HG02884 (cell line): ENCODE data around the gene SNX12.

Experiments
- ATAC-seq: cut with Tn5 transposase; IDR thresholded peaks from one replicate; pipeline ENCODE4 v1.9.1; 2021; ENCODE audit warnings: mild to moderate bottlenecking, moderate library complexity; ENCODE audit not compliant: unreplicated experiment

SNX12 gene

DNA sequence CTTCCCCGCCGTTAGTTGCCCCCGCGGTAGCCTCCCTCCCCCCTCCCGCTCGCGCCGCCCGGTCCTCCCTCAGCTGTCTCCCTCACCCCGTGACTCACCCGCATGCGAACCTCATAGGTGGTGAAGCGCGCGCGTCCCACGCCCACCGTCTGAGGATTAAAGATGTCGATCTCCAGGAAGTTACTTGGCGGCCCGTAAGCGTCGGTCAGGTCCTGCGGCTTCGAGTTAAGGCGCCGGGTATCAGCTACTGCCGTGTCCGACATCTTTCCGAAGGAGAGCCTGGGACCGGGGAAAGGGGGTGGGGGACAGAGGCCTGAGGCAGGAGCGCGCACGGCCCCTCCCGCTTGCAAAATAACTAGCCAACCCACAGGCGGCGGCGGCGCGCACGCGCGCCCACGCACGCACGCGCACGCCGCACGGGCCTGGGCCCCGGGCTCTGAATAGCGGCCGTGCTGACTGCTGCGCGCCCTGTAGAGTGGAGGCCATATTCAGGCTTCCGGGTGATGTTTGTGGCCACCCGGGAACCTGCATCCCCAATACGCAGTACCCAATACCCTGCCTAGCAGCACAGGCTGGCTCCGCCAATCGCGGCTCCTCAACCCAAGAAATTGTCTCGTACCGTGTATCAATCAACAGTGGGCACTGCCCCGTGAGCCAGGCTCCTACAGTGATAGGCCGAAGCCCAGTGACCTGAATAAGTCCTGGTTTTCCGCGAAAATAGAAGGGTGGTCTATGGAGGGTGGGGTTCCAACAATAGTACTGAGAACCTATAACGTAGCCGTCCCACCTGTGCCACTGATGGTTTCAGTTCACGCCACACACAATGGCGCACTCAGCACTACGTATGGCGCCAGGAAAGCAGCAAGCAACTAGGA is at the start of gene SNX12:
TSS of gene SNX12 (minus strand) at position 291 of the 875 bp plus-strand sequence. CDS start at position 263, 28 bp downstream.
- ATAC-seq = peak; percentile 96

DNA sequence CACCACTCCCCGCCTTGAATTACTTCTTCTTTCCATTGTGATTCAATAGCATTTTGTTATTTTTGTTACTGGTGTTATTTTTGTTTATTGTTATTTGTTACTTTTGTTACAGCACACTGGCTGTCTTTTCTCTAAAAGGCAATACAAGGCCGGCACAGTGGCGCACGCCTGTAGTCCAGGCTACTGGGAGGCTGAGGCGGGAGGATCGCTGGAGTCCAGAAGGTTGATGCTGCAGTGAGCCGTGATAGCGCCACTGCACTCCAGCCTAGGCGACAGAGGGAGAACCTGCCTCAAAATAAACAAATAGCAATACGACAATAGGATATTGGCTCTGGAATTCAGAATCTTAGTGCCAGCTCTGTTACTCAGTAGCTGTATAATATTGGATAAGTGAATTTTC is 49.2 kb upstream of the SNX12 start:
- ATAC-seq = no peak

GRCh38 chrX:71111921-71112431 is 43.8 kb upstream of the SNX12 start:
- peak; percentile 33 for ATAC-seq

DNA sequence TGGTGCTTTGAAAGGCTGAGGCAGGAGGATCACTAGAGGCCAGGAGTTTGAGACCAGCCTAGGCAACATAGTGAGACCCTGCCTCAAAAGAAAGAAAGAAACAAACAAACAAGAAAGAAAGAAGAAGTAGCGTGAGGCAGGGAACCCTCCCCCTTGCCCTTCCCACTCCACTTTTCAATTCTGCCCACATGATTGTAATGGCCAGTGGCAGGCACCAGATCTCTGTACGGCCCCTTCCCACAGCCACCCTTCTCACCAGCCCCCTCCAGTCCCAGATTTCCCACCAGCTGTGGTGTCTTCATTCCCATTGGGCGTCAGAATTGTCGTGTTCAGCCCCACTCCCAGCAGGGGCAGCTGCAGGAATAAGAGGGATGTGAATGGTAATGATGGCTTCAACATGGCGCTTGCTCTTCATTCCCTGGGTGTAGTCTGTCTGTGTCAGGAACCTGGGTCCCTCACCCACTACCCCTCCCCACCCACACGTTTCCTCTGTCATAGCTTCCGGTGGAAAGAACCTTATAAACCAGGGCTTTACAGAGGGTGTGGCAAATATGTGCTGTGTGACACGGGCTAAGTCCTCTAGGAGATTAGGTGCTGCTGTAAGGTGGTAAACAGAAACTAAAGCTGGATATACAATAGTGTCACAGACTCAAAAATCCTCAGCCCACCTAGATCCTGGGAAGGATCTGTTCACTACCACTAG is 43.2 kb upstream of the SNX12 start, which contains the start of gene IL2RG:
TSS of gene IL2RG (minus strand) at position 437 of the 703 bp plus-strand sequence. CDS start at position 399, 38 bp downstream.
- peak; percentile 90 for ATAC-seq

DNA sequence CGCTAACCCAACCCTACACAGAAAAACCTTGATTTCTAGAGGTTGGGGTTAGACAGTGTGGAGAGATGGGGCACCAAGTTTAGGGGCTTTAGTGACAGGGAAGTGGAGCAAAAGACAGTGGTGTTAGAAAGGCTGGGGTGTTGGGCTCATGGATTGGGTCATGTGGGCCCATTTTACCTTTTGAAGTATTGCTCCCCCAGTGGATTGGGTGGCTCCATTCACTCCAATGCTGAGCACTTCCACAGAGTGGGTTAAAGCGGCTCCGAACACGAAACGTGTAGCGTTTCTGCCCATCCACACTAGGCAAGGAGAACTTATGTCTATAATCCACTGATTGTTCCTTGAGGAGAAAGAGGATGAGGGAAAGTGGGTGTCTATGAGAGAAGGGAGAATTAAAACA is 40.9 kb upstream of the SNX12 start:
- ATAC-seq = no peak

DNA sequence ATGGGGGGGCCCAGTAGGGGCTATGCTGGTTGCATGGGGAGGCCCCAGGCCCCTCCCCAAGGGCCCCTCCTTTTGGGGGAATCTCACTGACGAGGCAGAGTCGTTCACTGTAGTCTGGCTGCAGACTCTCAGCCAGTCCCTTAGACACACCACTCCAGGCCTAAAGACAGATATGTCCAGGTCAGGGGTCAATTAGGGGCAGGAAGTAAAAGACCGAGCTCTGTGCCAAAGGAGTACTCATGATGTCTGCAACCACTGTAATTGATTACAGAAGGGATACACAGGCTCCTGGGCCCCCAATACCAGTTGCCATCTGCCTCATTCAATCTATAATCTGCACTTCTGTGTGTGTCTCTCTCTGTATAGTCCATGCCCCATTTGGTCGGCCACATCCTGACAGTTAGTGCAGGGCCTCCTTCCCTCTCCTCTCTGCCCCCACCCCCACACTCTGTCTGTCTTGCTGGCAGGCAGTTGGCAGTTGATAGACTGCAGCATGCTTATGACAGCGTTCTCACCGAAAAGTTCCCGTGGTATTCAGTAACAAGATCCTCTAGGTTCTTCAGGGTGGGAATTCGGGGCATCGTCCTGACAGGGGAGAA is 39.7 kb upstream of the SNX12 start:
- ATAC-seq = no peak

DNA sequence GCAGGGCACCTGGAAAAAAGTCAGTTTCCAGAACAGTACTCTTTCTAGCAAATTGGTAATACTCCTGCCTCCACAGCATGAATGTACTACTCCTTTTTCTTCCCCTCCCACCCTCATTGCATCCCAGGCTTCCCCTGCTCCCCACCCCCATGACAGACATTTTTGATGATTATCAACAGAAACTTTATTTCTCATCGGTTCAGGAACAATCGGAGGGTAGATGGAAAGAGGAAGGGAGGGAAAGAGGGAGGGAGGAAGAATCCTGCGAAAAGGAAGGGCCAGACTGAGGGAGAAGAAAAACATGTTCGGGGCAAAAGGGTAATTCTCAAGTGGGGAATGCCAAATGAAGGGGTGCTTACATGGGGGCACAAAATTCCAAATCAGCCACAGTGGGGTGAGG is 39.1 kb upstream of the SNX12 start:
- ATAC-seq = no peak

DNA sequence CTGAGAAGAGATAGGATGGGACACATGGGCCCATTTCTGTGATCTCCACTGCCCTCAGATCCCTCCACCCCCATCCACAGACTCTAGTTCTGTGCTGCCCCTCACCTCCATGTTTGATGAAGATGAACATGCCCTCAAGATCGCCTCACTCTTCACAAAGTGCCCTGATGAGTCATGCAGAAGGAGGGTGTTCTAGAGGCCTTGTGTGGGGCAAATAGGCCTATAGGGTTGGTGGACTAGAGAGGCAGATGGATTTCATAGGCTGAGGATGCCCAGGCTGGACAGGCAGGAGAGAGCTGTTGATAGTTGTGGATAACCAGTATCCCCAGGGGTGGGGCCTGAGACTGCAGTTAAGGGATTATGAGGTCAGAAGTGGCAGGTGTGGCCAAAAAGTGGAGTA is 38.3 kb upstream of the SNX12 start, which contains the start of gene CXorf65:
TSS of gene CXorf65 (minus strand) at position 314 of the 400 bp plus-strand sequence. CDS start at position 130, 184 bp downstream.
- no peak for ATAC-seq

DNA sequence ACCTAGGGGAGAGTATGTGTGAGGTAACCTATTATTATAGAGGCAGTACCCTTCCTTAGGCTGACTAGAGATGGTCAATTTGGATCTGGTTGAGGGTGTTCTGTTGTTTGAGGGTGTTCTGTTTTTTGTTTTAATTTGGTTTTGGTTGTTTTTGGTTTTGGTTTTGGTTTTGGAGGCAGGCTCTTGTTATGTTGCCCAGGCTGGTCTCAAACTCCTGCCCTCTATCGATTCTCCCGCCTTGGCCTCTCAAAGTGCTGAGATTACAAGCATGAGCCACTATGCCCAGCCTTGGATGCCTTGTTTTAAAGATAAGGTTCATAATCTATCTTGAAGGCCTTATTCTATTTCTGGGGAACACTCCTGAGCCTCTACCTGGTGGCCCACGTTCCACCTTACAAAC is 37.5 kb upstream of the SNX12 start:
- no peak for ATAC-seq

DNA sequence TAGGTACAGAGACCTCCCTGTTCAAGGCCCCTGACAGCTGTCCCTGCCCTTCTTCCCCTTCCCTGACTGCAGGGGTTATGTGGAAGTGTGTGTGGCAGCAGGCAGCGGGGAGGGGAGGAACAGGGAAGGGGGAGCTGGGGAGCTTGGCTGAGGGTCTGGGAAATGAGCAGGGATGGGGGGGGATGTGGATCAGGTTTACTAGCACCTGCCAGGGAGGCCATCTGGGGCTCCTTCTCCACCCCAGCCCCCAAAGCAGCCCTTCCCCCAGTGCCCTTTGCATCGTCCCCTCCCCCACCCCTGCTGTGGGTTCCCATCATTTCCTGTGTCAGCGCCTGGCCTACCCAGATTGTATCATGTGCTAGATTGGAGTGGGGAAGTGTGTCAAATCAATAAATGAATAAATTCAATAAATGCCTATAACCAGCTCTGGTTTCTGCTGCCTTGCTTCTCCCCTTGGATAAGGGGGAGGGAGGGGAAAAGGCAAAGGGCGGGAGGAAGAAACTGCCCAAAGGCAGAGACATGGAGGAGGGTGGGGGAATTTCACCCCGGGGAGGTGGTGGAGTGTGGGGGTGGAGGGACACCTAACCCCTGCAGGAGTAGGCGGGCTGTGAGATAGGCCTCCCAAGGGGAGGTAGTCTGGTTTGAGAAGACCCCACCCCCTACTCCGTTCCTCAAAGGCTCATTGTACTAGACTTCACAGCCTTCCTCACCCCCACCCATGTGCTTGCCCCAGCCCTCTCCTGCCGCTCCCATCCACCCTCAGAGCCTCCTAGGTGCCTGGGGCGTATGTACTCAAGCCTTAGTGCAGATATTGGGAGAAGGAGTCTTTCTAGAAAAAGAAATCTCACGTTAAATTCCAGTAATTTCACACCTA is 35.2 kb upstream of the SNX12 start:
- no peak for ATAC-seq

GRCh38 chrX:71102292-71102691 is 34.2 kb upstream of the SNX12 start:
- ATAC-seq = no peak

- ATAC-seq = no peak
Observed at GRCh38 chrX:71100581-71101505, 32.7 kb upstream of the SNX12 start.

DNA sequence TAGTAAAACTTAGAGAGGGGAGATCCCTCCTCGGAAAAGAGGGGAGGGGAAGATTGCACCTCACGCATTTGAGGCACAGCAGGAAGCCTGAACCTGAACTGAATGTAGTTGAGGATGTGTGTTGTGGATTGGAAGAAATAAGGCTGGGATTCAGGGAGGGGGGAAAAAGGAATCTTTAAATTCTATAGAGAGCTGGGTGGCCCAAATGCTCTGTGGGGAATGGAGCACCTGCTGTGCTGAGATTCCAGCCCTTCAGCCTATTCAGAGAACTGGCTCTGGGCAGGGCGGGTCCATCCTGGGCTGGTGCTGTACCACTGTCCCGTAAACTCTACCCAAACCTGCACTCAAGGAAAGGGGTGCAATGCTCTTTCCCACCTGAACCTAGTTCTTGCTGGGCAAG is 31.6 kb upstream of the SNX12 start:
- no peak for ATAC-seq

- ATAC-seq = no peak
Observed at GRCh38 chrX:71098951-71099506, 30.9 kb upstream of the SNX12 start.

GRCh38 chrX:71098302-71098701 is 30.2 kb upstream of the SNX12 start:
- no peak for ATAC-seq

DNA sequence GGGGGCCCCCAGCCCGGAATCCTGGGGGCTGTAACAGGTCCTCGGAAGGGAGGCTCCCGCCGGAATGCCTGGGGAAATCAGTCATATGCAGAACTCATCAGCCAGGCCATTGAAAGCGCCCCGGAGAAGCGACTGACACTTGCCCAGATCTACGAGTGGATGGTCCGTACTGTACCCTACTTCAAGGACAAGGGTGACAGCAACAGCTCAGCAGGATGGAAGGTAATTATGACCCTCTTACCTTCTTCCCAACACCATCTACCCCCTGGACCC is 28.6 kb upstream of the SNX12 start:
- no peak for ATAC-seq

GRCh38 chrX:71095981-71096759 is 28.0 kb upstream of the SNX12 start:
- no peak for ATAC-seq

DNA sequence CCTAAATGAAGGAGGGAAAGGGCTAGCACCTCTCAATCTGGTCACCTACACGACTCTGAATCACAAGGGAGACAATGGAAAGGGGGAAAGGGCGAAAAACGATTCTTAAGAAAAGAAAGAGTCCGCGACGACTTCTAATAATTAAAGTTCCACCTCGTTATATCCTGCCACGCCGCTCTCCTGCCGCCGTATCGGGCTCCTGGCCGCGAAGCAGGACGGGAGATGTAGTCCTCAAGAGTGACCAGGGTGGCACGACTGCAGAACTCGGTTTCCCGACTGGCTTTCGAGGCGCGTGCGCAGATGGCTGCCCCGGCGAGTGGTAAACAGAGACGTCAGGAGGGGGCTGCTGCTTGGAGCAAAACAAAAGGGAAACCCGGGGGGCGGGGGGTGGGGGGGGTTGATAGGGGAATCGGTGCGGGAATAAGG is 27.4 kb upstream of the SNX12 start, which contains the start of gene FOXO4:
TSS of gene FOXO4 (plus strand) at position 297 of the 426 bp plus-strand sequence. CDS start 678 bp downstream, outside the sequence.
- ATAC-seq = peak; percentile 83
